Muscle of leg (tissue), 11 donors: Measurements from ENCODE around the gene KIF1B. TPM values are rescaled to one million over a fixed set of nuclear protein-coding genes. Genes with fewer than 3 reads are reported as not detected.
A peak's percentile ranks its signal among the peaks of the same experiment; 100 is the strongest.

Experiments
- DNase-seq: peaks from one replicate; pipeline ENCODE4 v3.0.0; 2013
- H3K27ac ChIP-seq: one replicate; pipeline ENCODE4 v1.5.1; 2013; ENCODE audit warnings: mild to moderate bottlenecking, low read length, control low read depth
- H3K27me3 ChIP-seq: one replicate; pipeline ENCODE4 v1.6.1; 2013; ENCODE audit warnings: low read length; ENCODE audit not compliant: control insufficient read depth, insufficient read depth
- H3K36me3 ChIP-seq: one replicate; pipeline ENCODE4 v1.6.1; 2013; ENCODE audit warnings: low read length; ENCODE audit not compliant: control insufficient read depth, insufficient read depth
- H3K4me1 ChIP-seq: one replicate; pipeline ENCODE4 v1.6.1; 2013; ENCODE audit warnings: low read length; ENCODE audit not compliant: control insufficient read depth, insufficient read depth
- H3K4me3 ChIP-seq: one replicate; pipeline ENCODE4 v1.5.1; 2013; ENCODE audit warnings: low read length, control low read depth
- H3K9me3 ChIP-seq: replicated peaks from 2 replicates; pipeline ENCODE4 v1.6.1; 2013; ENCODE audit warnings: low read depth, low read length; ENCODE audit not compliant: control insufficient read depth
- WGBS: methylation state at CpG from one replicate; pipeline ENCODE4 v1.1.5; 2013; ENCODE audit warnings: missing lambda C conversion rate; ENCODE audit not compliant: insufficient coverage; 5-methylcytosine and 5-hydroxymethylcytosine counted together
- polyA plus RNA-seq, 8 donors: library from polyadenylated mRNA; unstranded; fragments of 120-200 nt; gene quantifications; one replicate each; pipeline versions ENCODE4 v1.2.1 to v1.2.3, GENCODE V29; 2013; ENCODE audit warnings: inconsistent platforms in 1 of 8, low replicate concordance in 1 of 8; ENCODE audit not compliant: insufficient read length in 8 of 8, insufficient read depth in 1 of 8
- total RNA-seq: library from RNA; stranded (reverse); fragments of 120-200 nt; gene quantifications from one replicate; pipeline ENCODE4 v1.2.4, GENCODE V29; 2013

Gene KIF1B
- total and polyA plus RNA-seq, 9 donors, result 86.3 to 189 (median 139) TPM

- Histone ChIP-seq H3K4me3 (no peak overlapping the region), H3K36me3 (peaks cover 14% of the 10 kb centered on the region), H3K27me3 (no peaks in the 10 kb centered on the region), H3K4me1 (no peaks in the 10 kb centered on the region), H3K9me3 (no peaks in the 10 kb centered on the region), H3K27ac (no peak overlapping the region)
- DNase-seq, result no peak
- WGBS, result no CpG with 5 or more reads among the region's 1 CpG
Observed at GRCh38 chr1:10319750-10320149, 109.4 kb downstream of the KIF1B start.

GRCh38 chr1:10320336-10320735, 110.0 kb downstream of the KIF1B start:
- no CpG with 5 or more reads among the region's 4 CpGs for WGBS
- Histone ChIP-seq H3K27me3 (no peaks in the 10 kb centered on the region), H3K4me1 (no peaks in the 10 kb centered on the region), H3K9me3 (no peaks in the 10 kb centered on the region), H3K27ac (no peak overlapping the region), H3K36me3 (peaks cover 15% of the 10 kb centered on the region), H3K4me3 (no peak overlapping the region)
- no peak for DNase-seq

- Histone ChIP-seq H3K4me3 (no peak overlapping the region), H3K4me1 (no peaks in the 10 kb centered on the region), H3K36me3 (peaks cover 29% of the 10 kb centered on the region), H3K27me3 (no peaks in the 10 kb centered on the region), H3K9me3 (no peaks in the 10 kb centered on the region), H3K27ac (no peak overlapping the region)
- no peak for DNase-seq
- 96% methylated on average over 5 of the region's 7 CpGs for WGBS
Observed at GRCh38 chr1:10322821-10323220, 112.5 kb downstream of the KIF1B start.

- Histone ChIP-seq H3K27me3 (no peaks in the 10 kb centered on the region), H3K4me3 (no peak overlapping the region), H3K9me3 (no peaks in the 10 kb centered on the region), H3K27ac (no peak overlapping the region), H3K4me1 (no peaks in the 10 kb centered on the region), H3K36me3 (peaks cover 29% of the 10 kb centered on the region)
- no peak for DNase-seq
- WGBS, result 100% methylated on average over 5 of the region's 6 CpGs
Observed at GRCh38 chr1:10324627-10325026, 114.3 kb downstream of the KIF1B start.

- no CpG with 5 or more reads among the region's 3 CpGs for WGBS
- Histone ChIP-seq H3K36me3 (peaks cover 29% of the 10 kb centered on the region), H3K27ac (no peak overlapping the region)
Observed at GRCh38 chr1:10325521-10325920, 115.2 kb downstream of the KIF1B start.

GRCh38 chr1:10326251-10326650, 115.9 kb downstream of the KIF1B start:
- no peaks in the 10 kb centered on the region for H3K9me3 ChIP-seq
- 92% methylated on average over 10 of the region's 11 CpGs for WGBS
- H3K4me1 ChIP-seq, result no peaks in the 10 kb centered on the region
- H3K27me3 ChIP-seq, result no peaks in the 10 kb centered on the region
- H3K27ac ChIP-seq, result no peak overlapping the region
- no peak overlapping the region for H3K4me3 ChIP-seq
- no peak for DNase-seq
- H3K36me3 ChIP-seq, result peaks cover 31% of the 10 kb centered on the region

More at GRCh38 chr1:10325521-10325920, 115.2 kb downstream of the KIF1B start:
- H3K4me3 ChIP-seq, result no peak overlapping the region
- H3K4me1 ChIP-seq, result no peaks in the 10 kb centered on the region
- DNase-seq, result no peak
- no peaks in the 10 kb centered on the region for H3K27me3 ChIP-seq
- H3K9me3 ChIP-seq, result no peaks in the 10 kb centered on the region

- H3K4me3 ChIP-seq, result no peak overlapping the region
- H3K27me3 ChIP-seq, result no peaks in the 10 kb centered on the region
- no peak for DNase-seq
- H3K27ac ChIP-seq, result no peak overlapping the region
- H3K4me1 ChIP-seq, result no peaks in the 10 kb centered on the region
- H3K9me3 ChIP-seq, result no peaks in the 10 kb centered on the region
- H3K36me3 ChIP-seq, result peaks cover 23% of the 10 kb centered on the region
- 100% methylated on average over 1 of the region's 6 CpGs for WGBS
Observed at GRCh38 chr1:10328180-10328963, 118.0 kb downstream of the KIF1B start.

GRCh38 chr1:10337436-10337835, 127.1 kb downstream of the KIF1B start:
- Histone ChIP-seq H3K4me1 (no peaks in the 10 kb centered on the region), H3K4me3 (no peak overlapping the region), H3K36me3 (peaks cover 57% of the 10 kb centered on the region), H3K27me3 (no peaks in the 10 kb centered on the region), H3K9me3 (no peaks in the 10 kb centered on the region), H3K27ac (no peak overlapping the region)
- no peak for DNase-seq
- WGBS, result 78% methylated on average over 1 of the region's 3 CpGs

GRCh38 chr1:10338047-10338446, 127.7 kb downstream of the KIF1B start:
- peak; percentile 52 for DNase-seq
- 20% methylated on average over 1 of the region's 2 CpGs for WGBS
- H3K27ac ChIP-seq, result no peak overlapping the region
- no peaks in the 10 kb centered on the region for H3K9me3 ChIP-seq
- H3K4me1 ChIP-seq, result no peaks in the 10 kb centered on the region
- no peak overlapping the region for H3K4me3 ChIP-seq
- H3K36me3 ChIP-seq, result peaks cover 59% of the 10 kb centered on the region
- H3K27me3 ChIP-seq, result no peaks in the 10 kb centered on the region

GRCh38 chr1:10338611-10339010, 128.2 kb downstream of the KIF1B start:
- DNase-seq, result no peak
- WGBS, result 80% methylated on average over 5 of the region's 6 CpGs
- Histone ChIP-seq H3K36me3 (peaks cover 62% of the 10 kb centered on the region), H3K27ac (no peak overlapping the region), H3K4me1 (no peaks in the 10 kb centered on the region), H3K4me3 (no peak overlapping the region), H3K9me3 (no peaks in the 10 kb centered on the region), H3K27me3 (no peaks in the 10 kb centered on the region)
